Neutrophil (primary cell): Measurements from ENCODE around the gene PRKG1.

ENCODE experiments used
- H3K27ac ChIP-seq: fragments of 200-600 bp; sonication (generic); 2 replicates; pipeline ENCODE4 v1.5.1; 2016; ENCODE audit warnings: mild to moderate bottlenecking, moderate library complexity
- H3K27me3 ChIP-seq: fragments of 200-600 bp; sonication (generic); 2 replicates; pipeline ENCODE4 v1.6.0; 2016; ENCODE audit warnings: mild to moderate bottlenecking
- H3K36me3 ChIP-seq: fragments of 200-600 bp; sonication (generic); 2 replicates; pipeline ENCODE4 v1.5.1; 2017
- H3K4me1 ChIP-seq, 2 experiments: fragments of 200-600 bp in 1 of 2; sonication (generic) in 1 of 2; 1 replicate in 1 of 2; 2 replicates in 1 of 2; pipeline versions ENCODE4 v1.5.1 to v1.6.1; 2013 to 2016; ENCODE audit warnings: low read depth in 1 of 2, low read length in 1 of 2, mild to moderate bottlenecking in 1 of 2, moderate library complexity in 1 of 2; ENCODE audit not compliant: control insufficient read depth in 1 of 2, insufficient read depth in 1 of 2
- H3K4me3 ChIP-seq, 2 experiments: fragments of 200-600 bp in 1 of 2; sonication (generic) in 1 of 2; 1 replicate in 1 of 2; 2 replicates in 1 of 2; pipeline ENCODE4 v1.5.1; 2013 to 2016; ENCODE audit warnings: low read depth in 1 of 2, low read length in 1 of 2, mild to moderate bottlenecking in 1 of 2, moderate library complexity in 1 of 2
- H3K9me3 ChIP-seq: fragments of 200-600 bp; sonication (generic); 2 replicates; pipeline ENCODE4 v1.5.1; 2016
- CTCF ChIP-seq: fragments of 200-600 bp; sonication (generic); IDR thresholded peaks from 2 replicates; pipeline ENCODE4 v1.5.1; 2016; ENCODE audit warnings: antibody characterized with exemption

Gene PRKG1

GRCh38 chr10:52261362-52261761 is 1187.1 kb downstream of the PRKG1 start:
- no peak overlapping the region for H3K4me3 ChIP-seq
- no peaks in the 10 kb centered on the region for H3K9me3 ChIP-seq
- TF ChIP-seq CTCF: no peak
- H3K27ac ChIP-seq: no peak overlapping the region
- H3K27me3 ChIP-seq: no peaks in the 10 kb centered on the region
- no peaks in the 10 kb centered on the region for H3K4me1 ChIP-seq
- no peaks in the 10 kb centered on the region for H3K36me3 ChIP-seq

- H3K27me3 ChIP-seq: no peaks in the 10 kb centered on the region
- H3K36me3 ChIP-seq: no peaks in the 10 kb centered on the region
- H3K9me3 ChIP-seq: no peaks in the 10 kb centered on the region
- no peaks in the 10 kb centered on the region for H3K4me1 ChIP-seq
- H3K4me3 ChIP-seq: no peak overlapping the region
- no peak for TF ChIP-seq CTCF
- H3K27ac ChIP-seq: no peak overlapping the region
Measured at GRCh38 chr10:52265131-52265926, 1191.0 kb downstream of the PRKG1 start.

- Histone ChIP-seq H3K27ac (no peak overlapping the region), H3K4me1 (no peaks in the 10 kb centered on the region), H3K9me3 (no peaks in the 10 kb centered on the region), H3K27me3 (no peaks in the 10 kb centered on the region), H3K4me3 (no peak overlapping the region), H3K36me3 (no peaks in the 10 kb centered on the region)
- TF ChIP-seq CTCF: no peak
Measured at GRCh38 chr10:52266858-52267257, 1192.6 kb downstream of the PRKG1 start.

DNA sequence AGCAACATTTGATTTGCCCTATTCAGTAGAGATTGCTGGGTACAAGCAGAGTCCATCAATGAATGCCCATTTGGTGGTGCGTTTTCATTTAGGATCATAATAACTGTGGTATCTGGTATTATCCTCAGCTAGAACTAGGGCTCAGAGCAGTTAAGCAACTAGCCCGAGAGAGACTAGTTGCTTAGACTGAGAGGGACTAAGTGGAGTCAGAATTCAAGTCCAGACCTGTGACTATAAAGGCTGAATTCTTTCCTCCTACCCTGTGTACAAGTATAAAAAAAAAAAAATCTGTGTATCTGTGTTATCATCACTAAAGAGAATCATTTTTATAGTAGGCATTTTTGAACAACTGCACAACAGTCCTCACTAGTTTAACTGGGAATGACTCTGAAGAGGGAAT is 1194.5 kb downstream of the PRKG1 start:
- Histone ChIP-seq H3K9me3 (no peaks in the 10 kb centered on the region), H3K4me1 (no peaks in the 10 kb centered on the region), H3K27ac (no peak overlapping the region), H3K36me3 (no peaks in the 10 kb centered on the region), H3K27me3 (no peaks in the 10 kb centered on the region), H3K4me3 (no peak overlapping the region)
- TF ChIP-seq CTCF: no peak

DNA sequence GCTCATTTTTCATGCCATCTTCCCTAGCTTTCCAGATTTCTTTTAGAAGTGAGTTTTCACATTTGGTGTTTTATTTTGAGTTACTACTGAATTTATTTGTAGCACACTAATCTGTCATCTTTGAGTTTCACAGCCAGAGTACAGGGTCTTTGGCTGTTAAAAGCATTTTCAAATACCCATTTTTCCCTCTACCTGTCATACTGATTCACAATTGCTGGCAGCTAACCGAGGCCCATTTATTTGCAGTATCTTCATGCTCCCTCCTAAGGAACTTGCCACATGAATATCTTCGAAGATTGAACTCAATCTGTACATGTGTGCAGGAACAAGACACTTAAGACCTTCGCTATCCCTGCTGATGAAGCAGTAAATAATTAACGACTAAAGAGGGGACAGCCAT is 1194.9 kb downstream of the PRKG1 start:
- no peak for TF ChIP-seq CTCF
- Histone ChIP-seq H3K36me3 (no peaks in the 10 kb centered on the region), H3K4me3 (no peak overlapping the region), H3K27me3 (no peaks in the 10 kb centered on the region), H3K27ac (no peak overlapping the region), H3K9me3 (no peaks in the 10 kb centered on the region), H3K4me1 (no peaks in the 10 kb centered on the region)
